Measurements from ENCODE around the gene MEGF11.

DNA sequence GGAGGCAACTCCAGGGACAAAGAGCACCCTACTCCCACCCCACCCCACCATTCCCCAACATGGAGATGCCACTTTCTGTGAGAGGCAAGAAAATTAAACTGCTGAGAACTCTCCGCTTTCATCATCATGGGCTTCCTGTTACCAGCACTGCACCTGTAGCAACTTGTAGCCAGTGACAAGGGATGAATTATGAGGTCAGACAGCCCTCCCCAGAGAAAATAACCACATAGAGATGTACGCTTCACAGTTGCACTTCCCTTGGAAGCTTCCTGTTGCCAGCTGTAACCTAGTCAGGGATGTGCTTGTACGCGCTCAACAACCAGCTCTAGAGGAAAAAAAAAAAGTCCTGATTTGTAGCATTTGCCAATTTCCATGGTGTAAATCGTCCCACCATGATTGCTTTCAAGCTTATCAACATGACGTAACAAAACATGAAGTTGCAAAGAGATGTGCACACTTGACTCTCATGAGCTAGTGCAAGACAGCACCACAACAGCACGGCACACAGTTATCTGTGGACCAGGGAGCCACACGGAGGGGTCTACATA, 238.8 kb downstream of the MEGF11 start:
- TF ChIP-seq CTCF (IDR thresholded peaks at IDR 0.05), result no peak
- no peak for TF ChIP-seq POLR2A (IDR thresholded peaks at IDR 0.05; ENCODE audit: low read depth)
- no peak for TF ChIP-seq POLR2AphosphoS5 (IDR thresholded peaks at IDR 0.05)
